ENCODE measurements around the gene URB2.

Gene URB2

GRCh38 chr1:229596925-229597699 is 28.9 kb upstream of the URB2 start:
- no peak for TF ChIP-seq JUND (IDR thresholded peaks at IDR 0.05; ENCODE audit: low read depth)
- in situ Hi-C loops (cut with HindIII; ENCODE audit: low pct_unique_long_range_greater_than_20kb, low sequenced_read_pairs): no loop called here
- DNase-seq (ENCODE audit: low read depth in 1 of 2, low spot score in 1 of 2): no peak

- in situ Hi-C loops (cut with HindIII; ENCODE audit: low pct_unique_long_range_greater_than_20kb, low sequenced_read_pairs): no loop called here
- TF ChIP-seq JUND (IDR thresholded peaks at IDR 0.05; ENCODE audit: low read depth): no peak
- DNase-seq (ENCODE audit: low read depth in 1 of 2, low spot score in 1 of 2): no peak
Measured at GRCh38 chr1:229597877-229598276, 28.2 kb upstream of the URB2 start.

GRCh38 chr1:229599218-229599954 is 26.7 kb upstream of the URB2 start:
- DNase-seq (ENCODE audit: low read depth in 1 of 2, low spot score in 1 of 2): no peak
- in situ Hi-C loops (cut with HindIII; ENCODE audit: low pct_unique_long_range_greater_than_20kb, low sequenced_read_pairs): no loop called here
- TF ChIP-seq JUND (IDR thresholded peaks at IDR 0.05; ENCODE audit: low read depth): no peak

GRCh38 chr1:229600229-229600628 is 25.8 kb upstream of the URB2 start:
- in situ Hi-C loops (cut with HindIII; ENCODE audit: low pct_unique_long_range_greater_than_20kb, low sequenced_read_pairs): no loop called here
- TF ChIP-seq JUND (IDR thresholded peaks at IDR 0.05; ENCODE audit: low read depth): no peak

GRCh38 chr1:229603371-229604005 is 22.6 kb upstream of the URB2 start:
- in situ Hi-C loops (cut with HindIII; ENCODE audit: low pct_unique_long_range_greater_than_20kb, low sequenced_read_pairs): no loop called here
- no peak for TF ChIP-seq JUND (IDR thresholded peaks at IDR 0.05; ENCODE audit: low read depth)
- no peak for DNase-seq (ENCODE audit: low read depth in 1 of 2, low spot score in 1 of 2)

More at GRCh38 chr1:229600229-229600628, 25.8 kb upstream of the URB2 start:
- DNase-seq (ENCODE audit: low read depth in 1 of 2, low spot score in 1 of 2): no peak

GRCh38 chr1:229607370-229607769 is 18.7 kb upstream of the URB2 start:
- TF ChIP-seq JUND (IDR thresholded peaks at IDR 0.05; ENCODE audit: low read depth): no peak
- in situ Hi-C loops (cut with HindIII; ENCODE audit: low pct_unique_long_range_greater_than_20kb, low sequenced_read_pairs): no loop called here
- no peak for DNase-seq (ENCODE audit: low read depth in 1 of 2, low spot score in 1 of 2)

- in situ Hi-C loops (cut with HindIII; ENCODE audit: low pct_unique_long_range_greater_than_20kb, low sequenced_read_pairs): no loop called here
- DNase-seq (ENCODE audit: low read depth in 1 of 2, low spot score in 1 of 2): no peak
Measured at GRCh38 chr1:229608590-229608989, 17.5 kb upstream of the URB2 start.

GRCh38 chr1:229613938-229614337 is 12.1 kb upstream of the URB2 start:
- no peak for TF ChIP-seq JUND (IDR thresholded peaks at IDR 0.05; ENCODE audit: low read depth)
- in situ Hi-C loops (cut with HindIII; ENCODE audit: low pct_unique_long_range_greater_than_20kb, low sequenced_read_pairs): no loop called here
- DNase-seq (ENCODE audit: low read depth in 1 of 2, low spot score in 1 of 2): no peak

More at GRCh38 chr1:229608590-229608989, 17.5 kb upstream of the URB2 start:
- TF ChIP-seq JUND (IDR thresholded peaks at IDR 0.05; ENCODE audit: low read depth): no peak

- DNase-seq (ENCODE audit: low read depth in 1 of 2, low spot score in 1 of 2): no peak
- in situ Hi-C loops (cut with HindIII; ENCODE audit: low pct_unique_long_range_greater_than_20kb, low sequenced_read_pairs): no loop called here
- no peak for TF ChIP-seq JUND (IDR thresholded peaks at IDR 0.05; ENCODE audit: low read depth)
Measured at GRCh38 chr1:229614701-229615100, 11.3 kb upstream of the URB2 start.

- TF ChIP-seq JUND (IDR thresholded peaks at IDR 0.05; ENCODE audit: low read depth): no peak
- DNase-seq (ENCODE audit: low read depth in 1 of 2, low spot score in 1 of 2): no peak
- in situ Hi-C loops (cut with HindIII; ENCODE audit: low pct_unique_long_range_greater_than_20kb, low sequenced_read_pairs): no loop called here
Measured at GRCh38 chr1:229617351-229618100, 8.5 kb upstream of the URB2 start.

- TF ChIP-seq JUND (IDR thresholded peaks at IDR 0.05; ENCODE audit: low read depth): no peak
- in situ Hi-C loops (cut with HindIII; ENCODE audit: low pct_unique_long_range_greater_than_20kb, low sequenced_read_pairs): no loop called here
- no peak for DNase-seq (ENCODE audit: low read depth in 1 of 2, low spot score in 1 of 2)
Measured at GRCh38 chr1:229619002-229619401, 7.0 kb upstream of the URB2 start.

GRCh38 chr1:229619614-229620013 is 6.4 kb upstream of the URB2 start:
- in situ Hi-C loops (cut with HindIII; ENCODE audit: low pct_unique_long_range_greater_than_20kb, low sequenced_read_pairs): no loop called here
- DNase-seq (ENCODE audit: low read depth in 1 of 2, low spot score in 1 of 2): no peak
- TF ChIP-seq JUND (IDR thresholded peaks at IDR 0.05; ENCODE audit: low read depth): no peak
